DMS114 treated with DMSO at 0.1 percent for 48 hours (cell line): ENCODE measurements around the gene GPM6B.
"Not testable (repeated sequence)": the region's sequence is repeated elsewhere in the genome, so short reads cannot be mapped to it uniquely, and the experiment has no call there.

Experiments
- DNase-seq: peaks from one replicate; lab custom pipeline; 2025; ENCODE audit not compliant: unreplicated experiment; lab: John Stamatoyannopoulos, UW

GPM6B gene

DNA sequence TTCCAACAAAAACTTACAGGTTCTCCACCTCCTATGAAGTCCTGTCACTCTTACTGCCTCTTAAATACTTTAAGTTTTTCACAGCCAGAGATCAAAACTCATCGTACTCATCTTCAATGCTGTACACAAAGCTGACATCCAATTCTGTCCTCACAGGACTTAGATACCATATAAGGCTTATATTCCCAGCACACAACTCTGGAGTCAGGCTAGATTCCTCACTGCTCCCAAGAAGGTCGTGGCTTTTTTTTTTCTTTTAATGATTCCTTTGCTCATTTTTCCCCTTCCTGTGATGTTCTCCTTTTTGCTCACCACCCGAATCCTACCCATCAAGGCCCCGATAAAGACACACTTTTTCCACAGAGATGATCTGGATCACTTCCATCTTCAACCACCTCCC lies 83.4 kb downstream of the GPM6B start:
- no peak for DNase-seq

DNA sequence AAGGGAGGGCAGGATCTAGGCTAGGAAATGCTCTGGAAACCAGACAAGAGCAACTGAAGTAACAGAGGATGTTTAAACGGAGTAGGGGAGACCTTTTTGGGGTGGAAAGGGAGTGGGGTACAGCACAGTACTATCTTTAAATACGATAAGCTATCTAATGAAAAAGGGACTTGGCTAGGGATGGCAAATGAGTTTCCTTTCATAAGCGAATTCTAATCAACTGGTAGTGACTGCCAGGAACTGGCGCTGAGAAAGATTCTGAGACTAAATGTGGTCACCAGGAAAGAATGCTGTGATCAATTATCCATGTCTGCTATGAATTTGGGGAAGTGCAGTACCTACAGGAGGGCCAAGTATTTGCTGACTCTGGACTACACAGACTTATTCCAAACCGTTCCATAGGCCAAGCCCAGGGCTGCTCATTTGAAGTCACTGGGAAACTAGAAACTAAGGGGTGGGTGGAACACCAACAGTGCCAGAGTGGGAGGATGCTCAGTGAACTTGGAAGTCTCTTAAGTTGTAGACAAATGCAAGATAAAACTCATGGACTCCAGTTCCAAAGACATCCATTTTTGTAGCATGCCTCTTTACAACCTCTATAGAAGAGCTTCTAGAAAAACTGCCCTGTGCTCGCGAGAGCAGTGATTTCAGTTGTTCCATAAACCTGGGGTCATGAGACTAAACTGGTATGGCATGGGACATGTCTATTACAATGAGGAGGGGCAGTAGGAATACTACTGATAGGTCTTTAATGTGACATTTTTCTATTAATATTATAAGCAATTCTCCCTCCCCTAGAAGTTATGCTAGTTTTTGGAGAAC lies 84.4 kb downstream of the GPM6B start:
- DNase-seq, result no peak

DNA sequence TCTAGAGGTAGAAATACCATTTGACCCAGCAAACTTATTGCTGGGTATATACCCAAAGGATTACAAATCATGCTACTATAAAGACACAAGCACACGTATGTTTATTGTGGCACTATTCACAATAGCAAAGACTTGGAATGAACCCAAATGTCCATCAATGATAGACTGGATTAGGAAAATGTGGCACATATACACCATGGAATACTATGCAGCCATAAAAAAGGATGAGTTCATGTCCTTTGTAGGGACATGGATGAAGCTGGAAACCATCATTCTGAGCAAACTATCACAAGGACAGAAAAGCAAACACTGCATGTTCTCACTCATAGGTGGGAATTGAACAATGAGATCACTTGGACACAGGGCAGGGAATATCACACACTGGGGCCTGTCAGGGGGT lies 86.4 kb downstream of the GPM6B start:
- not testable (repeated sequence) for DNase-seq

DNA sequence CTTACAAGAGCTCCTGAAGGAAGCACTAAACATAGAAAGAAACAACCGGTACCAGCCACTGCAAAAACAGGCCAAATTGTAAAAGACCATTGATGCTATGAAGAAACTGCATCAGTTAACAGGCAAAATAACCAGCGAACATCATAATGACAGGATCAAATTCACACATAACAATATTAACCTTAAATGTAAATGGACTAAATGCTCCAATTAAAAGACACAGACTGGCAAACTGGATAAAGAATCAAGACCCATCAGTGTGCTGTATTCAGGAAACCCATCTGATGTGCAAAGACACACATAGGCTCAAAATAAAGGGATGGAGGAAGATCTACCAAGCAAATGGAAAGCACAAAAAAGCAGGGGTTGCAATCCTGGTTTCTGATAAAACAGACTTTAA lies 90.3 kb downstream of the GPM6B start:
- DNase-seq, result not testable (repeated sequence)

GRCh38 chrX:13724878-13725277 lies 92.0 kb downstream of the GPM6B start:
- not testable (repeated sequence) for DNase-seq

GRCh38 chrX:13721819-13722519 lies 94.9 kb downstream of the GPM6B start:
- no peak for DNase-seq

DNA sequence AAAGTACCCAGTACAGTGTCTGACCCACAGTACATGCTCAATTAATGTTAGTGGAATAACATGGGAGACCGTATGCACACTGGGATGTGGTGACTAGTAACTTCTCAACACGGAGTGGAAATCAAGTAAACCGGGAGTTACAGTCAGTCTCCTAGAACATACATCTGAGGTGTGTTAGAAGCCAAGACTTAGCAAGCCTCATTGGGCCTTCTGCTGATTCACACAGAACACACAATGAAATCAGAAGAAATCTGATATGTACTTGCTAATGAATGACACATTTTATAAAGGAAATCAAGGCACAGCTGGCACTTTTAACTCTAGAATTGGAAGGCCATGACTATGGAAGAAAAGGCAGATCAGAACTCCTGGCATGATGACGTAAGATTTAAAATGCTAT lies 95.5 kb downstream of the GPM6B start:
- DNase-seq, result no peak
